ENCODE results near the gene TUT1. TPM values are rescaled to one million over a fixed set of nuclear protein-coding genes. Genes with fewer than 3 reads are reported as not detected.

TUT1 gene
- total and polyA plus RNA-seq, 2 experiments from 2014 or later, result 12.8 to 22.2 TPM

- TF ChIP-seq, protein P1, sequence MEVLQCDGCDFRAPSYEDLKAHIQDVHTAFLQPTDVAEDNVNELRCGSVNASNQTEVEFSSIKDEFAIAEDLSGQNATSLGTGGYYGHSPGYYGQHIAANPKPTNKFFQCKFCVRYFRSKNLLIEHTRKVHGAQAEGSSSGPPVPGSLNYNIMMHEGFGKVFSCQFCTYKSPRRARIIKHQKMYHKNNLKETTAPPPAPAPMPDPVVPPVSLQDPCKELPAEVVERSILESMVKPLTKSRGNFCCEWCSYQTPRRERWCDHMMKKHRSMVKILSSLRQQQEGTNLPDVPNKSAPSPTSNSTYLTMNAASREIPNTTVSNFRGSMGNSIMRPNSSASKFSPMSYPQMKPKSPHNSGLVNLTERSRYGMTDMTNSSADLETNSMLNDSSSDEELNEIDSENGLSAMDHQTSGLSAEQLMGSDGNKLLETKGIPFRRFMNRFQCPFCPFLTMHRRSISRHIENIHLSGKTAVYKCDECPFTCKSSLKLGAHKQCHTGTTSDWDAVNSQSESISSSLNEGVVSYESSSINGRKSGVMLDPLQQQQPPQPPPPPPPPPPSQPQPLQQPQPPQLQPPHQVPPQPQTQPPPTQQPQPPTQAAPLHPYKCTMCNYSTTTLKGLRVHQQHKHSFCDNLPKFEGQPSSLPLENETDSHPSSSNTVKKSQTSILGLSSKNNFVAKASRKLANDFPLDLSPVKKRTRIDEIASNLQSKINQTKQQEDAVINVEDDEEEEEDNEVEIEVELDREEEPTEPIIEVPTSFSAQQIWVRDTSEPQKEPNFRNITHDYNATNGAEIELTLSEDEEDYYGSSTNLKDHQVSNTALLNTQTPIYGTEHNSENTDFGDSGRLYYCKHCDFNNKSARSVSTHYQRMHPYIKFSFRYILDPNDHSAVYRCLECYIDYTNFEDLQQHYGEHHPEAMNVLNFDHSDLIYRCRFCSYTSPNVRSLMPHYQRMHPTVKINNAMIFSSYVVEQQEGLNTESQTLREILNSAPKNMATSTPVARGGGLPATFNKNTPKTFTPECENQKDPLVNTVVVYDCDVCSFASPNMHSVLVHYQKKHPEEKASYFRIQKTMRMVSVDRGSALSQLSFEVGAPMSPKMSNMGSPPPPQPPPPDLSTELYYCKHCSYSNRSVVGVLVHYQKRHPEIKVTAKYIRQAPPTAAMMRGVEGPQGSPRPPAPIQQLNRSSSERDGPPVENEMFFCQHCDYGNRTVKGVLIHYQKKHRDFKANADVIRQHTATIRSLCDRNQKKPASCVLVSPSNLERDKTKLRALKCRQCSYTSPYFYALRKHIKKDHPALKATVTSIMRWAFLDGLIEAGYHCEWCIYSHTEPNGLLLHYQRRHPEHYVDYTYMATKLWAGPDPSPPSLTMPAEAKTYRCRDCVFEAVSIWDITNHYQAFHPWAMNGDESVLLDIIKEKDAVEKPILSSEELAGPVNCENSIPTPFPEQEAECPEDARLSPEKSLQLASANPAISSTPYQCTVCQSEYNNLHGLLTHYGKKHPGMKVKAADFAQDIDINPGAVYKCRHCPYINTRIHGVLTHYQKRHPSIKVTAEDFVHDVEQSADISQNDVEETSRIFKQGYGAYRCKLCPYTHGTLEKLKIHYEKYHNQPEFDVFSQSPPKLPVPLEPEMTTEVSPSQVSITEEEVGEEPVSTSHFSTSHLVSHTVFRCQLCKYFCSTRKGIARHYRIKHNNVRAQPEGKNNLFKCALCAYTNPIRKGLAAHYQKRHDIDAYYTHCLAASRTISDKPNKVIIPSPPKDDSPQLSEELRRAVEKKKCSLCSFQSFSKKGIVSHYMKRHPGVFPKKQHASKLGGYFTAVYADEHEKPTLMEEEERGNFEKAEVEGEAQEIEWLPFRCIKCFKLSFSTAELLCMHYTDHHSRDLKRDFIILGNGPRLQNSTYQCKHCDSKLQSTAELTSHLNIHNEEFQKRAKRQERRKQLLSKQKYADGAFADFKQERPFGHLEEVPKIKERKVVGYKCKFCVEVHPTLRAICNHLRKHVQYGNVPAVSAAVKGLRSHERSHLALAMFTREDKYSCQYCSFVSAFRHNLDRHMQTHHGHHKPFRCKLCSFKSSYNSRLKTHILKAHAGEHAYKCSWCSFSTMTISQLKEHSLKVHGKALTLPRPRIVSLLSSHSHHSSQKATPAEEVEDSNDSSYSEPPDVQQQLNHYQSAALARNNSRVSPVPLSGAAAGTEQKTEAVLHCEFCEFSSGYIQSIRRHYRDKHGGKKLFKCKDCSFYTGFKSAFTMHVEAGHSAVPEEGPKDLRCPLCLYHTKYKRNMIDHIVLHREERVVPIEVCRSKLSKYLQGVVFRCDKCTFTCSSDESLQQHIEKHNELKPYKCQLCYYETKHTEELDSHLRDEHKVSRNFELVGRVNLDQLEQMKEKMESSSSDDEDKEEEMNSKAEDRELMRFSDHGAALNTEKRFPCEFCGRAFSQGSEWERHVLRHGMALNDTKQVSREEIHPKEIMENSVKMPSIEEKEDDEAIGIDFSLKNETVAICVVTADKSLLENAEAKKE (CRISPR knock-in tag; IDR thresholded peaks at IDR 0.05), result no peak
- TF ChIP-seq REST (IDR thresholded peaks at IDR 0.05; ENCODE audit: unreplicated experiment) (no peak), JUNB (IDR thresholded peaks at IDR 0.05; ENCODE audit: unreplicated experiment) (no peak), ZNF114 (CRISPR knock-in tag; IDR thresholded peaks at IDR 0.05) (no peak), EZH2phosphoT487 (IDR thresholded peaks at IDR 0.05; ENCODE audit: unreplicated experiment) (no peak)
Measured at GRCh38 chr11:62595124-62595523, 3.8 kb upstream of the TUT1 start (continued).

All from GM23338 (cell line).